Body of pancreas (tissue), 4 donors: Measurements from ENCODE around the gene SNCA. TPM values are rescaled to one million over a fixed set of nuclear protein-coding genes. Genes with fewer than 3 reads are reported as not detected.
A peak's percentile ranks its signal among the peaks of the same experiment; 100 is the strongest.

Experiments used
- ATAC-seq: fragments of 150-250 bp; one replicate; pipeline ENCODE4 v1.9.1; 2016
- DNase-seq, 4 donors: peaks; one replicate each; pipeline ENCODE4 v3.0.0-alpha.2; 2019
- H3K27ac ChIP-seq, 4 donors: fragments of 200-600 bp; sonication (generic); 1 replicate in 3 of 4; 2 replicates in 1 of 4; pipeline versions ENCODE4 v1.5.1 to v1.6.1; 2016 to 2019; ENCODE audit warnings: mild to moderate bottlenecking in 1 of 4, mixed read lengths in 1 of 4, moderate library complexity in 1 of 4
- H3K27me3 ChIP-seq, 2 donors: fragments of 200-600 bp; sonication (generic); one replicate each; pipeline ENCODE4 v1.6.0; 2016; ENCODE audit warnings: mild to moderate bottlenecking in 1 of 2
- H3K36me3 ChIP-seq, 2 donors: fragments of 200-600 bp; sonication (generic); replicated peaks in 1 of 2; 2 replicates each; pipeline ENCODE4 v1.5.1; 2016; ENCODE audit warnings: low read depth in 2 of 2; ENCODE audit not compliant: insufficient read depth in 1 of 2
- H3K4me1 ChIP-seq: fragments of 200-600 bp; sonication (generic); one replicate; pipeline ENCODE4 v1.6.0; 2016
- H3K4me3 ChIP-seq, 2 donors: fragments of 200-600 bp; sonication (generic); 1 replicate in 1 of 2; 2 replicates in 1 of 2; pipeline ENCODE4 v1.5.1; 2016 to 2019
- H3K9me3 ChIP-seq, 3 donors: fragments of 200-600 bp; sonication (generic); 1 replicate in 2 of 3; 2 replicates in 1 of 3; pipeline ENCODE4 v1.5.1; 2016
- CTCF ChIP-seq, 7 experiments: fragments of 450-650 bp in 4 of 7; fragments of 200-600 bp in 3 of 7; sonication (generic) in 3 of 7; IDR thresholded peaks; one replicate each; pipeline ENCODE4 v1.5.1; 2016 to 2019; ENCODE audit warnings: antibody characterized with exemption in 7 of 7
- POLR2A ChIP-seq, 3 donors: fragments of 450-650 bp; IDR thresholded peaks; one replicate each; pipeline ENCODE4 v1.6.1; 2016; ENCODE audit warnings: antibody characterized with exemption in 3 of 3, mild to moderate bottlenecking in 2 of 3
- WGBS, 2 donors: methylation state at CpG; one replicate each; pipeline ENCODE4 v1.1.5; 2017; 5-methylcytosine and 5-hydroxymethylcytosine counted together
- intact Hi-C: fragments of 100-400 bp; cut with DNase I; formaldehyde crosslinking; loops from one replicate; pipeline ENCODE4 v1.15.1; 2023
- total RNA-seq, 2 donors: library from RNA; depleted of rRNA; stranded (reverse); fragments of >200 nt; gene quantifications; one replicate each; pipeline ENCODE4 v1.1.0, GENCODE V29; 2016

SNCA gene
- total RNA-seq, 2 donors from 2014 or later: 9.3 TPM; not detected in 1

GRCh38 chr4:89773805-89774204 lies 63.2 kb downstream of the SNCA start:
- Histone ChIP-seq H3K36me3 (no peaks in the 10 kb centered on the region), H3K9me3 (no peaks in the 10 kb centered on the region), H3K4me1 (no peaks in the 10 kb centered on the region), H3K4me3 (no peak overlapping the region), H3K27me3 (no peaks in the 10 kb centered on the region), H3K27ac (no peak overlapping the region)
- 65 to 70% methylated on average over 2 of the region's 2 CpGs for WGBS, 2 donors
- ATAC-seq (no peak), DNase-seq (no peak)
- TF ChIP-seq CTCF (IDR thresholded peaks at IDR 0.05) (no peak), POLR2A (IDR thresholded peaks at IDR 0.05) (no peak)
- intact Hi-C loops: no loop called here

DNA sequence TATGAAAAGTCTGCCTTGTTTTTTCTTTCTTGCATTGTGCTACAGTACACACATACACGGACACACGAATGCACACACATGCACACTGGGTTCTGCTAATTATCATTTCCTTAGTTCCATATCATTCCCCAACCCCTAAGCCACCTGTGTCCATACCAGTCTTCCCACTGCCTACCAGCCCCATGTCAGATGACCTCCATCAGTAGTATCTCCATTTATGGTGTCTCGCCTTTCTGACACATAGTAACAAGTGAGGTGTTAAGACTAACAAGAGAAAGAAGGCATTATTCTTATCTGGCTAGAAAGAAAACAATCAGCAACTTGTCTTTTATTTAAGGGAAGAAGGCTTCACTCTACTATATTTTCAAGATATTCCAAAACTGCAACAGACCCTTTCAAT lies 67.1 kb downstream of the SNCA start:
- no peak for TF ChIP-seq POLR2A (IDR thresholded peaks at IDR 0.05)
- TF ChIP-seq CTCF (IDR thresholded peaks at IDR 0.05): no peak
- DNase-seq (no peak), ATAC-seq (no peak)
- Histone ChIP-seq H3K27ac (no peak overlapping the region), H3K36me3 (no peaks in the 10 kb centered on the region), H3K9me3 (no peaks in the 10 kb centered on the region), H3K27me3 (no peaks in the 10 kb centered on the region), H3K4me3 (no peak overlapping the region), H3K4me1 (no peaks in the 10 kb centered on the region)
- WGBS, 2 donors: 71 to 76% methylated on average over 3 of the region's 3 CpGs
- intact Hi-C loops: no loop called here

- ATAC-seq (no peak), DNase-seq (no peak)
- Histone ChIP-seq H3K27me3 (no peaks in the 10 kb centered on the region), H3K36me3 (no peaks in the 10 kb centered on the region), H3K27ac (no peak overlapping the region), H3K9me3 (no peaks in the 10 kb centered on the region), H3K4me3 (no peak overlapping the region), H3K4me1 (no peaks in the 10 kb centered on the region)
- intact Hi-C loops: no loop called here
- TF ChIP-seq CTCF (IDR thresholded peaks at IDR 0.05) (no peak), POLR2A (IDR thresholded peaks at IDR 0.05) (no peak)
Observed at GRCh38 chr4:89767924-89768323, 69.0 kb downstream of the SNCA start.

- no peak overlapping the region for H3K4me3 ChIP-seq
- H3K27ac ChIP-seq: peak overlapping the region in 1 of 4 donors; percentile 19
- H3K36me3 ChIP-seq: no peaks in the 10 kb centered on the region
- H3K9me3 ChIP-seq: no peaks in the 10 kb centered on the region
- peak; percentile 40 for ATAC-seq
- H3K27me3 ChIP-seq: no peaks in the 10 kb centered on the region
- H3K4me1 ChIP-seq: no peaks in the 10 kb centered on the region
- WGBS, 2 donors: 22 to 24% methylated on average over 2 of the region's 2 CpGs
- no peak for TF ChIP-seq CTCF (IDR thresholded peaks at IDR 0.05)
- TF ChIP-seq POLR2A (IDR thresholded peaks at IDR 0.05): no peak
- intact Hi-C loops: no loop called here
- DNase-seq: peak in 3 of 4 donors; percentile 7 to 16 (median 12)
Observed at GRCh38 chr4:89765966-89766365, 71.0 kb downstream of the SNCA start.

DNA sequence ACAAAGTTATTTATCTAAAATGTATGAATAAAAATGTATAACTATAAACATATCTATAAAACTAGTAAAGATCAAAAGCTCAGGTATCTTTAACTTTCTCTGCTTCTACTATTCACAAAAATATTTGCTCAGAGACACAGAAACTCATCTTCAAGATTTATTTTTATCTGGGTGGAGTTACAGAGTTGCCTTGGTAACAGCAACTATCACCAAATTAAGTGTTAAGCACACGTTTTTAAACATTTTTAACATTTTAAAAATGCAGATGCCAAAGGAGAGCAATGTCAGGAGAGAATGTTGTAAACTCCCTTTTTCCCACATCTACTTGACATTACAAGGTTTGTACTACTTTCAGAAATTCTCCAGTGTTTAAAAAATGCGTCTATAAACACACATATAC lies 71.4 kb downstream of the SNCA start:
- Histone ChIP-seq H3K27me3 (no peaks in the 10 kb centered on the region), H3K4me3 (no peak overlapping the region), H3K4me1 (no peaks in the 10 kb centered on the region), H3K36me3 (no peaks in the 10 kb centered on the region), H3K9me3 (no peaks in the 10 kb centered on the region), H3K27ac (peak overlapping the region in 1 of 4 donors; percentile 19)
- 12 to 19% methylated on average over 2 of the region's 2 CpGs for WGBS, 2 donors
- intact Hi-C loops: no loop called here
- no peak for ATAC-seq
- DNase-seq: no peak
- TF ChIP-seq POLR2A (IDR thresholded peaks at IDR 0.05) (no peak), CTCF (IDR thresholded peaks at IDR 0.05) (no peak)
